ENCODE measurements around the gene ZNF142.
"Not testable (repeated sequence)": the region's sequence is repeated elsewhere in the genome, so short reads cannot be mapped to it uniquely, and the experiment has no call there.

- not testable (repeated sequence) for TF ChIP-seq BRF2 (IDR thresholded peaks at IDR 0.05; ENCODE audit: borderline replicate concordance, insufficient read depth, insufficient read length); CEBPB (tag; IDR thresholded peaks at IDR 0.05); ARID1B (IDR thresholded peaks at IDR 0.05); HCFC1 (IDR thresholded peaks at IDR 0.05; ENCODE audit: low read depth, low read length); SIN3A (IDR thresholded peaks at IDR 0.05; ENCODE audit: borderline replicate concordance in 2 of 2, control insufficient read depth in 1 of 2, low read depth in 2 of 2, low read length in 2 of 2); POLR3A (IDR thresholded peaks at IDR 0.05; ENCODE audit: borderline replicate concordance, extremely low read depth, insufficient read depth, insufficient read length); FUS (optimal IDR thresholded peaks at IDR 0.05; ENCODE audit: low read depth, low read length); ZKSCAN1 (IDR thresholded peaks at IDR 0.05; ENCODE audit: low read depth, low read length); MYNN (IDR thresholded peaks at IDR 0.05); MYNN (CRISPR knock-in tag; IDR thresholded peaks at IDR 0.05); STAT6 (CRISPR knock-in tag; IDR thresholded peaks at IDR 0.05); ZBTB1 (CRISPR knock-in tag; IDR thresholded peaks at IDR 0.05; ENCODE audit: borderline replicate concordance, low read depth); TSHZ1 (CRISPR knock-in tag; IDR thresholded peaks at IDR 0.05)
- TF ChIP-seq CTCF (IDR thresholded peaks at IDR 0.05 in 2 of 3, conservative IDR thresholded peaks at IDR 0.05 in 1 of 3; ENCODE audit: insufficient read depth in 2 of 3, low read depth in 1 of 3, low read length in 3 of 3): peak; percentile 78 to 88 (median 86)
Measured at GRCh38 chr2:218687400-218688060, 28.1 kb upstream of the ZNF142 start.

All from K562 (cell line).